Activated CD4-positive, CD25-positive, alpha-beta regulatory T cell treated with anti-CD3 and anti-CD28 coated beads, Interleukin-2, amount 50 U/mL, for 24 hours (primary cell): ENCODE results near the gene DHX16.
"Not testable (repeated sequence)": the region's sequence is repeated elsewhere in the genome, so short reads cannot be mapped to it uniquely, and the experiment has no call there.

ENCODE experiments used
- ATAC-seq, 2 donors: fragments of 150-1000 bp; cut with Tn5 transposase; one replicate each; pipeline ENCODE4 v1.10.0; 2021; ENCODE audit warnings: mild to moderate bottlenecking in 1 of 2, moderate library complexity in 1 of 2

DHX16 gene

DNA sequence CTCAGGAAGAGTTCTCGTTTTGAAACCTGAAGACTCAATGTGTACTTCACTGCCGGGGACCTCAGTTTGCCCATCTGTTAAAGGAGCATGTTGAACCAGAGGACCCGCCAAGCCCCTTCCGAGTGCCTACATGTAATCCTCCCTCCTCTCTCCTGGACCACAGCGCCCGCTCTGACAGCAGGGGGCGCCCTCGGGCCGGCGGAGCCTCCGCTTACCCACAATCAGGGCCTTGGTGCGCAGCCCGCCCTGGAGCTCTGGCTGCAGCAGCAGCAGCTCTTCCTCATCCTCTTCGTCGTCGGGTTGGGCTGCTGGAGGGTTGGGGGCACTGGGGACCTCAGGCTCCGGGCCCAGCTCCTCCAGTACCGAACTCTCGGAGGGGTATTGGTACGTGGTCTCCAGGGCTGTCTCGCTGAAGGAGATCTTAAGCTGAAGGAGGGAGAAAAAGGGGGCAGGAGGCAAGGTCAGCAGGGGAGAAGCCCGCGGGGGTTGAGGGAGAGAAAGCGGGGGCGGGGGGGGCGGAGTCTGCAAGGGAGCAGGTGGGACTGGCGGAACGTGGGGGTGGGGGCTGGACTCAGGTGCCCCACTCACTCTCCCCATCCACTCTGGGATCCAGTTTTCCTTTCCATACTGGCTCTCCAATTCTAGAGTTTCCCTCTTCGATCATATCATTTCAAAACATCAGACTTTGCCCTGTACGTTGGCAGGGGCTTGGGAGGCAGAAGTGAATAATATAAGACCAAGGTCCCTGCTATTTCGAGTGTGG lies 6.3 kb upstream of the DHX16 start:
- peak; percentile 42 to 48 for ATAC-seq

DNA sequence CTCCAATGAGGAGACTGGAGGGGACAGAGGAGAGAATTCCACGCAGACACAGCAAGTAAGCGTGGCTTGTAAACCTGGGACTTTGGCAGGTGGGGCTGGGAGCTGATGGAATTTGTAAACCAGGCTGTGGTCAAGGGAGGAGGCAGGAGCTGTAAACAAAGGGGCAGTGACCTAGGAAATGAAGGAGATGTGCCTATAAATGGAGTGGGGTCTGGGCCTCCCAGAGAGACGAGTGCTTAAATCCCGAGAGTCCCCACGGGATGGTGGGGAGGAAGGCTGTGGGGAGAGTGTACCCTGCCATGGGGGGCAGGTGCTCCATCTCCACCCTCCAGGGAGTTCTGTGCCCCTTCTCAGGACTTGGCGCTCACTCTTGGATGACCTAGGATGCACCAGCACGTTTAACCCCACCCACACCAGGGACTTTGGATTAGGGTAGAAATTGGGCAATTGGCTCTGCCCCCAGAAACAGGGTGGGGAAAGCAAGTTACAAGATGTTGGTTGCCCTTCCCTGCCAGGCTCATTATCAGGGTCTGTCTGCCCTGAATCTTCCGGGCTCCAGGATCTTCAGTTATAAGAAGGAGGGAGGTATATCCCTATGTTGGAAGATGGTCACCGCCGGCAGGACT lies 4.0 kb upstream of the DHX16 start:
- no peak for ATAC-seq

DNA sequence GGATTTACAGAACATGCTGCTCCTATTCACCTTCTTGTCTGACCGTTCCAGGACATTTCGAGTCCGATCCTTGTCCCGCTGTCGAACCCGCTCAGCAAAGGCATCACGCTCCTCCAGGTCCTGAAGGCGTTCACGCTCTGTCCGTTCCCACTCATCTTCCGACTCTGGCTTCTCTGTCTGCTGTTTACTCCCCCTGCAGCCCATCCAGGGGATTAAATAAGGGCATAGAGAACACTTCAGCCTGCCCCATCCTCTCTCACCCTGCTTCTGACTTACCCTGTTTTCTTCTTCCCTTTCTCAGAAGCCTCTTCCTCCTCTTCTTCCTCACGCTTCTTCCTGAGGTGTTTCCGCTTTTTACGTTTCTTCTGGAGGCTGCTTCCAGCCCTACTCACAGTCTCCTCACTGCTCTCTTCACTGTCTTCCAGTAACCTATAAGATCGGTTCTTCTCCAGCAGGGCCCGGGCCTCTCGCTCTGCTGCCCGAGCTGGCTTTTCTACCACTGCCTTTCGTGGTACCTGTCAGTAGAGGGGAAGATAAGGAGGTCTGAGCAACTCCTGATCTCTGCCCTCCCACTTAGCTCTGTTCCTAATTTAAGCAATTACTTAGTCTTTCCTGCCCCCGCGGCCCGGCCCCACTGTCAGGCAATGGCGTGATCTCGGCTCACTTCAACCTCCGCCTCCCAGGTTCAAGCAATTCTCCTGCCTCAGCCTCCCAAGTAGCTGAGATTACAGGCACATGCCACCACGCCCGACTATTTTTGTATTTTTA lies 1.9 kb downstream of the DHX16 start:
- ATAC-seq = no peak

DNA sequence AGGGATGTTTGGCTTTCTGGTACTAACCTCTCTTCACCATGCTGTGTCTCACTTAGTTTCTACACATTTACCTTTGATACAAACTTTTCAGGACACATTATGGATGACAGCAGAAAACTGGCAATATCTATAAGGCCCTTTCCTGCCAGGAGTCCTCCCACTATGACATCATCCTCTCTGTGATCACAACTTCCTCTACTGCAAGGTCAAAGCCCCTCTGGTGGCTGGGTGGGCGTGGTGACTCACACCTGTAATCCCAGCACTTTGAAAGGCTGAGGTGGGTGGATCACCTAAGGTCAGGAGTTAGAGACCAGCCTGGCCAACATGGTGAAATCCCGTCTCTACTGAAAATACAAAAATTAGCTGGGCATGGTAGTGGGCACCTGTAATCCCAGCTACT lies 6.5 kb downstream of the DHX16 start:
- peak; percentile 48 to 56 for ATAC-seq

DNA sequence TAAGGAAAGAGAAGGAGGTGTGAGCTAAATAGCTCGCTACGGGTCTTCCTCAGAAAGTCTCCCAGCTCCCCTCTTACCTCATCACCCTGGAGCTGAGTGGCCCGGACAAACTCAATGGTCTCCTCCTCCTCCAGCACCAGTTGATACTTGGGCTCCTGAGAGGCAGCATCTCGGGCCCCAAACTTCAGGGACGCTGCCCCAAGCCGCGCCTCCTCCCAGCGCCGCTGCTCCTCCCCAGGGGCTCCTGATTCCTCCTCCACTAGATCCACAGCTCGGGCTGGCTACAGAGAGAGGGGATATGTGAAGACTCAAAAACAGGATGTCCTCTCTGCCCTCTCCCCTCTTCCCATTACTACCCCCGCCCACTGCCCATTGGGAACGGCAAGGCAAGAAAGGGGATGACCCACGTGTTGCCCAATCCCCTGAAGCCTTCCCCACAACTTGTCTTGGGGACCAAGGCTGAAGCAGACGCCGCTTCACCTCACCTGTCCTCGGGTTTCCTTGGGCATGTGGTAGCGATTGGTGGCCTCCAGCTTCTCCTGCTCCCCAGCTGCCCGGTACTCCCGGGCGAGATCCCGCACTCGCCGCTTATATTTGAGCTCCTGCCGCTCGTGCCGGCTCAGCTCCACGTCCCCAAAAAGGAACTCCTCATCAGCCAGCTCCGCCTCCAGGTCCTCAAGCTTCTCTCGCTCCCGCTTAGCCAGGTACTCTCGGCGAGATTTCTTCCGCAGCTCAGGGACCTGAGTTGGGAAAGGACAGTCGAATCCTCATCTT lies 7.6 kb downstream of the DHX16 start:
- no peak for ATAC-seq

DNA sequence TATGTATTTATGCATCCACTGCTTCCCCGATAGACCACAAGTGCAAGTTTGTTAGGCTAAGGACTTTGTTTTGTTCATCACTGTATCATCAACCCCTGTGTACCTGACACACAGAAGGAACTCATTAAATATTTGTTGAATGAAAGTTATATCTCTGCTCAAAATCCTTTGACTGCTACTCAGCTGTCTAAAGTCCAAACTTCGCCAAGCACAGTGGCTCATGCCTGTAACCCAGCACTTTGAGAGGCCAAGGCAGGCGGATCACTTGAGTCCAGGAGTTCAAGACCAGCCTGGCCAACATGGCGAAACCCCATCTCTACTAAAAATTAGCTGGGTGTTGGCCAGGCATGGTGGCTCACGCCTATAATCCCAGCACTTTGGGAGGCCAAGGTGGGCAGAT lies 14.9 kb downstream of the DHX16 start:
- ATAC-seq = not testable (repeated sequence)

DNA sequence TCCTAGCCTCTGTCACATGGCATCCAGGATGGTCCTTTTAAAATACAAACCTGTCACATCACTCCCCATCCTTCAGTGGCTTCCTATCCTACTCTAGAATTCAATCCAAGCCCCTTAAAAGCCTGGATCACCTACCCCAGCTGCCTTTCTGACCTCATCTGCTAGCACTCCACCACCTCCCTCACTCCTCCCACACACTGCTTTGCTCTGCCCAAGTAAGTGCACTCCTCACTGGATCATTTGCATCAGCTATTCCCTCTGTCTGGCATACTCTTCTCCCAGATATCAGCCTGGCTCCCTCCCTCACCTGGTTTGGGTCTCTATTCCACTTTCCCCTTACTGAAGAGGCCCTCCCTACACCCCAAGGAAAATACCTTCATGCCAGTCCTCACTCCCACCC lies 15.4 kb downstream of the DHX16 start:
- ATAC-seq = no peak

DNA sequence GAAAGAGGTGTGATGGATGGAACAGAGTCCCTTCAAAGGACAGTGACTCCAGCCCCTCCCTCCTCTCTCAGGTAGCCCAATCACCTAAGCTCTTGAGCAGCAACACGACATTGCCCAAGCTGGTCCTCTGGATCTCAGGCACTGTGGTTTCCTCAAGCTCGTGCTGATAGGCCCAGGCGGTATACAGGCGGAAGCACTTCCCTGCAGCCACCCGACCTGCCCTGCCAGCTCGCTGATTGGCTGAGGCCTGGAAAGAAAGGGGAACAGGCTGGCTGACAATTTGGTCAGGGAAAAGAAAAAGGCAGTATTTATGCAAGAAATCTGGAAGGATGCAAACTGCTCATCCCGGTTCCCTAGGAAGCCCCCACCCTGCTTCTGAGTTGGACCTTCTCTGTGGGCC lies 16.3 kb downstream of the DHX16 start:
- no peak for ATAC-seq

DNA sequence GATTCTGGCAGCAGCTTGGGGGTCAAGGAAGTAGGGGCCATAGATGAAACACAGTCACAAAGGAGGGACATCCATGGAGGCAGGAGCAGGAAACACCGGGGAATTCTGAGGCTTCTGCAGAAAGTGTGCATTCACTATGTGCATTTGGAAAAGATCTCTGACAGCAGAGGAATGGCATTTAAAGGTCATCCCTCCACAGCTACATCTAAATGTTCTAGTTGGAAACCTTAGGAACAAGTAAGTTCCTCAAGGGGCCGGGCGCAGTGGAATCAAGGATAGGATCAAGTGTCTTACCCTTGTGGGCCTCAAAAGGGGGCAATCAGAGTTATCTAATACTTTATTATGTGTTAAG lies 17.1 kb downstream of the DHX16 start:
- no peak for ATAC-seq

DNA sequence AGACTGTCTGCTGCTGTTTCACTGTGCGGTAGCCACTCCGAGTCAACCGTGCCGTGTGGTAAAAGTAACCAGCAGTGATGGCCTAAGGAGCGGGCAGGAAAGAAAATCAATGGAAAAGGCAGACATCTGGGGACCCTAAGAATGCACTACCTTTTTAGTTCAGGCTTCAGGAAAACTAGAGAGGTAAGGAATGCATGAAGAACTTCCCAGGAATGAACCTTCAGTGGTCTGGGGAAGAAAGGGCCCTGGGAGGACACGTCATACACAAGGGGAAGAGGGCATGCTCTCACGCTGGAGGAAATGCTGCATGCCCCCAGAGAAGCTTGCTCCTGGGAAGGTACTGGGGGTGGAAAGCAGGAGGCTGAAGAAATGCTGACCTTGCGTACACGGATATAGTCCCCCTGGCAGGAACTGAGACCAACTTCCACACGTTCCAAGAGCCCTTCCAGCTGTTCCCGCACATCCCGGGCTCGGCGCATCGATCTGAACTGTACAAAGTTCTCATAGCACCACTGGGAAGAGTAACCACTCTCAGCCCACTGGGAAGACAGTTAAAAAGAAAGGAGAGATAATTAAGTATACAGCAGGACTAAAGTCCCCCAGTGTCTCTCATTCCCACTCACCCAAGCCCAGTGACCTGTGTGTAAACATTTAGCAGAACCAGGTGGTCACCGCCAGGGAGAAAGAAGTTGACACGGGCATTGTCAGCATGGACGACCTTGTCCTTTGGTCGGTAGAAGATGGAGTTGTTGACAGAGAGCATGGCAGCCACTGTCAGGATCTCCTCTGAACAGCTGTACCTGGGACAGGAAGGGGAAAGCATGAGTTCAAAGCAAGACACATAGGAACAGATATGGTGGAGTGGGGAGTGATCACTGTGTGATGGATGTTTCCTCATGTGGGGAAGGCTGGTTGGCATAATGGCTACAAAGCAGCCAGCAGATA lies 17.7 kb downstream of the DHX16 start:
- no peak for ATAC-seq

DNA sequence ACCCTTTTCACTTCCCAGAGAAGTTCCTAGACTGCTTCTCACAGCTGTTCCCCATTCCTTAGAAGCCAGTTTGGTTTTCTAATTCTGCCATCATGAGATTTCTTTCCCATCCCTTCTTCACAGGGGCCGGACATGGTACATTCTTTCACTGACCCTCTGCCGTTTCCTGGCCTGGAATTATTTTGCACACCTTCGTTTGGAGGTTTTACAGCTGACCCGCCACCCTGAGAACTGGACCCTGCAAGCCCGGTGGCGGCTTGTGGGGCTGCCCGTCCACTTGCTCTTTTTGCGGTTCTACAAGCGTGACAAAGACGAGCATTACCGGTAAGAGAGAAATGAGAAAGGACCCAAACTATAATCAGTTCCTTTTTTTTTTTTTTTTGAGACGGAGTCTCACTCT lies 21.7 kb downstream of the DHX16 start:
- ATAC-seq = no peak

DNA sequence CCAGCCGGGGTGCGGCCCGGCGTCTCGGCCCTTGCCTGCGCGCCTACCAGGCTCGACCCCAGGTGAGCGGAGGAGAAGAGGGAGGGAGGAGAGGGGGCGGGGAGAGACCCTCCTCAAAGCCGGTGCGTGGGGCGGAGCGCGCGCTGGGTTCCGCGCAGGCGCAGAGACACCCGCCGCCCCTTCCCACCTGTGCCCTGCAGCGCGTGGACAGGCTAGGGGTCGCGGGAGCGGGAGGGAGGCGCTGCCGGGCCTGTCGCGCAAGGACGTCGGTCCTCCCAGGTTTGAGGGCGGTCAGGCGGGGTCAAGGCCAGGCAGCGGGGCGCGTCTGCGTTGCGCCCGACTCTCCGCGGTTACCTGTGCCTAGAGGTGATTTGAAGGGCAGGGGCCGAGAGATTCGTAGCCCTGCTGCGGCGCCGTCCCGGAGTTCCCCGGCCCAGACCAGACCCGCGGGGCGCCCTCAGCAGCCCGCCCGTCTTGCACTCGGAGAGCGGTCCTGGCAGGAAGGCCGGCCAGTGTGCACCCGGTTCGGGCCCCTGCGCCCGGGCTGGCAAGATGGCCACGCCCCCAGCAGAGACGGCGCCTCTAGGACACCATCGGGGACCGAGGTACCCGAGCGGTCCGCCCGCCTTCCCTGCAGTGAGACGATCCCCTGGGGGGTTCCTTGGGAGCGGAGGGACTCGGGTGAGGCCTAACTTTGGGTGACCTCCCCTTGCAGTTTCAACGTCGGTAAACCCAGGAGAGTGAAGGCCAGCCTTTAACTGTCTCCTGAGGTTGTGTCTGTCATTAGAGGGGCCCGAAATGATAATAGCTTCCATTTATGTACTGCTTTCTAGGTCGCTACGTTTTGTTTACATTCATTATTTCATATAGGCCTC lies 25.3 kb downstream of the DHX16 start:
- ATAC-seq = peak; percentile 74 to 77

DNA sequence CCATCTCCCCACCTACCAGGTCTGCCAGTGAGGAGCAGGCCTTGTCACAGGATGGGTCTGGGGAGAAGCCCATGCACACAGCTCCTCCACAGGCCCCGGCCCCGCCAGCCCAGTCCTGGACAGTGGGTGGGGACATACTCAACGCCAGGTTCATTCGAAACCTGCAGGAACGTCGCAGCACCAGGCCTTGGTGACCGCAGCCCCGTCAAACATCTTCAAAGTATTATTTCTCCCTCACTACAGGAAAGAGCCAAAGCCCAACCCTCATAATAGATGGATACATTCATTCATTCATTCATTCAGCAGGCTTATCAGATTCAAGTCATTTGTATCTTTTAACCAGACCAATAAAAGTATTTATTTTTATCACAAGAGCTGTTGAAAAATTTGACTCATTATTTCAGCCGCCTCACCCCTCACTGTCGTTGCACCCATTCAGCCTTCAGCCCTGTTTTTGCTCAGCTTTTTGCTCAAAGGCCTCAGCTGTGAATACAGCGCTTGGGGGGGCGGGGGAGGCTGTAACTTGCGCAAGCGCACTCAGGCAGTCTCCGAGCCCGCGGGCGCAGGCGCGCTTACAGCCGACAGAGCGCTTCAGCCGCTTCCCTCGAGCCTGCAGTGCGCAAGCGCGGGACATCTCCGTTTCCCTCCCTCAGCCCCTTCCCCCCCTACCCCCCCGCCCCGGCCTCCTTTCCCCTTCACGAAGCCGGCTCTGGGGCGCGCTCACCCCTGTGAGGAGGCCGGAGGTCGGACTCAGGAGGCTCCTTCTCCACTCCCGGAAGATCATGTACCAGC lies 26.2 kb downstream of the DHX16 start, which contains the start of gene C6orf136:
Gene C6orf136 (plus strand): TSS at position 684 of the 792 bp plus-strand sequence. CDS start 99 bp downstream, at position 783.
- ATAC-seq = peak; percentile 72 to 75

DNA sequence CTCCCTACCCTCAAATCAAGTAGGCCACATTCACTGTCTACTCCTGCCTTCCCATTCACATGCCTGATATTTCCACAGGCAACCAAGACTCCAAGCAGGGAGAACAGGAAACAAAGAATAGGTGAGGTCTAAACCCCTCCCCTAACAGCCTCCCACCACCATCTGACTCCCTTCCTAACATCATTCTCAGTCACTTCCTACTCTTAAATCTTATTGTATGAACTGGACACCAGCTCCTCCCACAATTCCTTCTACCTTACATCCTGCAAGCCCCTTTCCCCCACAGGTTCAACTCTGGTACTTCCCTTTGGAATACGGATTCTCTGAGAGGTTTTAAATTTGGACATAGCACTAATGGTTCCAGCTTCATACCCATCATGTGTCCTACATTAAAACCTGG lies 26.8 kb downstream of the DHX16 start:
- ATAC-seq = no peak

DNA sequence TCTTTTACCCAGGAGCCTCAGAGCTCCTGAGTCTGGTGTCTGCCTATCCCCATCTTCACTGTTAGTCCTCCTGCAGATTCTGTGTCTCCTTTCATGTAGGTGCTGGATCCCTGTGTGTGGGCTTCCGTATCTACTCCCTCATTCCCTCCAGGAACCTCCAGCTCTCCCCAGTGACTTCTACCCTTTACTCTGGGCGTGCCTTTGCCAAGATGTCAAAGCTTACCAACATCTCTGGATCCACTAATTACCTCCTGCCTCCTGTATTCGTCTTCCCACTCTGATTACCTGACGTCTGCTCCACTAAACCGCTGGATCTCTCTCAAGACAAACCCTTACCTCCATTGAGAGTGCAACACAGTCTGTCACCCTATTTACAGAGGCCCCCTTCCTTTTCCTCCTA lies 28.0 kb downstream of the DHX16 start:
- no peak for ATAC-seq

DNA sequence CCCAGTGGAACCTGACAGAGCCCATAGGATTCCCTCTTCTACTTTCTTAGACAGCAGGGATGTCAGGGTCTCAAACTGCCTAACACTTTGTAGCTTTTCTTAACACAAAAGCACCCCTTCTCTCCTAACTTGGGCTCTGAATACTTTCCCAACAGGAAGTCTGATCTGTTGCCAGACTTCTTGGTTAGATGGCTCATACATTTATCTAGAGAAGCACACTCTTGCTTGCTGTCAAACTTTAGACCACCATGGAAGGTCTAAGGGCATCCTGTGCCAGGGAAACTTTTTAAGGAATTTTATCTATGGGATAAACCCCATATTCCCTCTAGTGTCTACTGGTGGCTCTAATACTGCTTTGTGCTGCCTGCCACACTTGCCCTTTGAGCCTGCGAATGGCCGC lies 29.1 kb downstream of the DHX16 start:
- ATAC-seq = no peak

DNA sequence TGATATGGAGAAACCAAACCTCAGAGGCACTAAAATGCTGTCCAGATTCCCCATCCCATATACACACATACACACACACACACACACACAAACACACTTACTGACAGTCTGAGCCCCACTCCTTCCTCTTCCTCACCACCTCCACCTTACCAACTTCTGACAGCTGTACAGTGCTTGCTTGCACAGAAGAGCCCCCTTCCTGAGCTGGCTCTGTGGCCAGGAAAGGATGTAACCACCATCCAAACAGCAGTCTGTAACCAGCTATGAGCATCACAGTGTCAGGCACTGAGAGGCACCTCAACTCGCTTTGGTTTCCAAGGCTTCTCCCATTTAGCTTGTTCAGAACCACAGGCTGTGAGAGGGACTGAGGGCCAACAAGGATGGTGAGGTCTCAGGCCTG lies 31.8 kb downstream of the DHX16 start:
- no peak for ATAC-seq

DNA sequence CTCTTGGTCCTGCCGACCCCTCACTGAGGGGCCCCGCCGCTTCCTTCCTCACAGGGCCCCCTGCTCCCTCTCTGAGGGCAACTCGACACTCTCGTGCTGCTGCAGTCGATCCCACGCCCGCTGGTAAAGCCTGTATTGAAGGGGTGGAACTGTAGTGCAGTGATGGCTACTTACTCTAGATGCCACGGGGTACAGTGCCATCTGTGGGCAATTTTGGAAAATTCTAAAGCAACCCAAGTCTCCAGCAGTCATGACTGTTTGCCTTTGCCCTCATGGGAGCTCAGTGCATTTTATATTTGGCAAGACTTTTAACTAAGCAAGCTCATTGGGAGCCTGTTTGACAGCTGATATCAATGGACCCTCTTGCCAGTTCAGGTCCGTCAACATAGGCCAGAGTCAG lies 32.3 kb downstream of the DHX16 start:
- ATAC-seq = no peak

DNA sequence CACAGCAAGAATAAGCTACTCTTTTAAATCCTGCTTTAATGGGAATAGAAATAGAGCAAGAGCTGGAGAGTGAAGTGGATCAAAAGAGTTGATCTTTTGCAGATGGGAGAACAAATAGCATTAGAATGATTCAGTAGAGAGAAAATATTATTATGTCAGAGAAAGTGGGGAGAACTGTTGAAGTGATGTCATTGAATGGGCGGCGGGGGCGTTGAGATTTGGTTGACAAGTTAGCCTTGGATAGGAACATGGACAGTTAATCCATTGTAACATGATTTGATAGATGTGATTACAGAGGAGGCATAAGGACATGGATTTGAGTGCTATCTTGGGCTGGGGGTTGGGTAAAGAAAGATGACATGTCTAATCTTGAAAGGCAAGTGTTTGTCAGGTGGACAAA lies 37.0 kb downstream of the DHX16 start:
- no peak for ATAC-seq
